GM12891 (cell line): ENCODE results near the gene EHMT1.

Experiments used
- PAX5 ChIP-seq: IDR thresholded peaks from 2 replicates; pipeline ENCODE4 v1.6.1; 2011; ENCODE audit warnings: low read length, moderate library complexity, mild to moderate bottlenecking; ENCODE audit not compliant: insufficient read depth, severe bottlenecking
- POLR2A ChIP-seq: IDR thresholded peaks from 2 replicates; pipeline ENCODE4 v1.6.1; 2011; ENCODE audit warnings: low read depth, low read length, control low read depth
- POLR2AphosphoS5 ChIP-seq: IDR thresholded peaks from 2 replicates; pipeline ENCODE4 v1.6.1; 2011; ENCODE audit warnings: low read depth, low read length, control low read depth
- POU2F2 ChIP-seq: IDR thresholded peaks from 2 replicates; pipeline ENCODE4 v1.6.1; 2011; ENCODE audit warnings: low read depth, mild to moderate bottlenecking, control low read depth, low read length, moderate library complexity
- SPI1 ChIP-seq: IDR thresholded peaks from 2 replicates; pipeline ENCODE4 v1.6.1; 2011; ENCODE audit warnings: low read depth, low read length, control low read depth
- TAF1 ChIP-seq: IDR thresholded peaks from 2 replicates; pipeline ENCODE4 v1.6.1; 2011; ENCODE audit warnings: low read depth, low read length, control low read depth

DNA sequence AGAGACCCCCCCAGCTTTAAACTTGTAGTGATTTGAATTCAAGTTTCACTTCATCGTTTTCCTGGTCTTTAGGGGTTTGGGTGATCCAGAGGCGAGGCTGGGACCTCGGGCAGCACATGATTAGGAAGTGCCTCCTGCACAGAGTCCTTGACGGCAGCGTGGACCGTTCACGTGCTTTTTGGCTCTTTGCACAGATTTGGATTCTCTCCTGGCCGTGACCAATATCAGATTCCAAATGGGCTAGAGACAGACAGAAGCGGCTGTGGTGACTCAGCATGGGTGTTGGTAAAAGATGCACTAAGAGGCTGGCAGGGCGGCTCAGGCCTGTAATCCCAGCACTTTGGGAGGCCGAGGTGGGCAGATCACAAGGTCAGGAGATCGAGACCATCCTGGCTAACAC, 141.6 kb downstream of the EHMT1 start:
- TF ChIP-seq POLR2AphosphoS5 (no peak), POLR2A (no peak), TAF1 (no peak), SPI1 (no peak), PAX5 (no peak), POU2F2 (no peak)
